ENCODE measurements around the gene FIGN. TPM values are rescaled to one million over a fixed set of nuclear protein-coding genes. Genes with fewer than 3 reads are reported as not detected.

FIGN gene
- total RNA-seq, 2 experiments from 2014 or later = not detected

GRCh38 chr2:163644238-163644637 lies 91.6 kb downstream of the FIGN start:
- Mint-ChIP-seq H3K36me3 (ENCODE audit: low read depth) (no peaks in the 10 kb centered on the region), H3K4me3 (no peak overlapping the region), H3K4me1 (ENCODE audit: low read depth) (no peaks in the 10 kb centered on the region), H3K27me3 (no peaks in the 10 kb centered on the region), H3K27ac (no peak overlapping the region), H3K9me3 (no peaks in the 10 kb centered on the region)
- no peak for DNase-seq
- intact Hi-C loops (cut with micrococcal nuclease) = no loop called here
- ChIA-PET POLR2A (no interaction called here), CTCF (no interaction called here)
- TF ChIP-seq CTCF (IDR thresholded peaks at IDR 0.05) = no peak
- no peak for ATAC-seq

GRCh38 chr2:163641986-163642385 lies 93.8 kb downstream of the FIGN start:
- DNase-seq = no peak
- Mint-ChIP-seq H3K4me3 (no peak overlapping the region), H3K9me3 (no peaks in the 10 kb centered on the region), H3K27ac (no peak overlapping the region), H3K4me1 (ENCODE audit: low read depth) (no peaks in the 10 kb centered on the region), H3K36me3 (ENCODE audit: low read depth) (no peaks in the 10 kb centered on the region), H3K27me3 (no peaks in the 10 kb centered on the region)
- TF ChIP-seq CTCF (IDR thresholded peaks at IDR 0.05) = no peak
- ChIA-PET CTCF (no interaction called here), POLR2A (no interaction called here)
- no peak for ATAC-seq
- intact Hi-C loops (cut with micrococcal nuclease) = no loop called here

GRCh38 chr2:163640542-163641193 lies 95.1 kb downstream of the FIGN start:
- H3K4me1 Mint-ChIP-seq (ENCODE audit: low read depth) = no peaks in the 10 kb centered on the region
- H3K27me3 Mint-ChIP-seq = no peaks in the 10 kb centered on the region
- no peak for TF ChIP-seq CTCF (IDR thresholded peaks at IDR 0.05)
- POLR2A ChIA-PET = no interaction called here
- H3K36me3 Mint-ChIP-seq (ENCODE audit: low read depth) = no peaks in the 10 kb centered on the region
- H3K9me3 Mint-ChIP-seq = no peaks in the 10 kb centered on the region
- CTCF ChIA-PET = no interaction called here
- no peak for ATAC-seq
- H3K4me3 Mint-ChIP-seq = no peak overlapping the region
- DNase-seq = no peak
- intact Hi-C loops (cut with micrococcal nuclease) = no loop called here
- H3K27ac Mint-ChIP-seq = no peak overlapping the region

GRCh38 chr2:163637871-163638270 lies 97.9 kb downstream of the FIGN start:
- H3K27ac Mint-ChIP-seq = no peak overlapping the region
- ChIA-PET CTCF (no interaction called here), POLR2A (no interaction called here)
- H3K4me3 Mint-ChIP-seq = no peak overlapping the region
- no peaks in the 10 kb centered on the region for H3K36me3 Mint-ChIP-seq (ENCODE audit: low read depth)
- no peak for DNase-seq
- no peak for TF ChIP-seq CTCF (IDR thresholded peaks at IDR 0.05)
- ATAC-seq = no peak
- H3K27me3 Mint-ChIP-seq = no peaks in the 10 kb centered on the region
- H3K9me3 Mint-ChIP-seq = peaks cover 1% of the 10 kb centered on the region
- no peaks in the 10 kb centered on the region for H3K4me1 Mint-ChIP-seq (ENCODE audit: low read depth)
- intact Hi-C loops (cut with micrococcal nuclease) = no loop called here

- Mint-ChIP-seq H3K27ac (no peak overlapping the region), H3K4me3 (no peak overlapping the region), H3K36me3 (ENCODE audit: low read depth) (no peaks in the 10 kb centered on the region), H3K4me1 (ENCODE audit: low read depth) (no peaks in the 10 kb centered on the region), H3K27me3 (no peaks in the 10 kb centered on the region), H3K9me3 (peaks cover 3% of the 10 kb centered on the region)
- DNase-seq = no peak
- TF ChIP-seq CTCF (IDR thresholded peaks at IDR 0.05) = no peak
- intact Hi-C loops (cut with micrococcal nuclease) = no loop called here
- CTCF ChIA-PET = no interaction called here
- no peak for ATAC-seq
- POLR2A ChIA-PET = no interaction called here
These were observed 102.5 kb downstream of the FIGN start for GRCh38 chr2:163633291-163633690.
